ENCODE results near the gene PRR12.

PRR12 gene

GRCh38 chr19:49658139-49658517 is 67.1 kb downstream of the PRR12 start:
- no peak for TF ChIP-seq POLR2AphosphoS5 (IDR thresholded peaks at IDR 0.05; ENCODE audit: low read depth, low read length)
- no peak for TF ChIP-seq TAF1 (IDR thresholded peaks at IDR 0.05; ENCODE audit: low read depth, low read length)
- no peak for TF ChIP-seq POLR2A (IDR thresholded peaks at IDR 0.05; ENCODE audit: low read depth, low read length)
- TF ChIP-seq PAX5 (IDR thresholded peaks at IDR 0.05; ENCODE audit: insufficient read depth, low read length, severe bottlenecking) = no peak
- no peak for TF ChIP-seq POU2F2 (IDR thresholded peaks at IDR 0.05; ENCODE audit: low read depth, low read length)
- TF ChIP-seq SPI1 (IDR thresholded peaks at IDR 0.05; ENCODE audit: low read depth, low read length) = no peak
- DNase-seq (ENCODE audit: insufficient read length, low spot score) (no peak), FAIRE-seq (no peak)

GRCh38 chr19:49658566-49659442 is 67.8 kb downstream of the PRR12 start:
- no peak for TF ChIP-seq PAX5 (IDR thresholded peaks at IDR 0.05; ENCODE audit: insufficient read depth, low read length, severe bottlenecking)
- TF ChIP-seq SPI1 (IDR thresholded peaks at IDR 0.05; ENCODE audit: low read depth, low read length) = no peak
- TF ChIP-seq TAF1 (IDR thresholded peaks at IDR 0.05; ENCODE audit: low read depth, low read length) = no peak
- TF ChIP-seq POU2F2 (IDR thresholded peaks at IDR 0.05; ENCODE audit: low read depth, low read length) = no peak
- TF ChIP-seq POLR2A (IDR thresholded peaks at IDR 0.05; ENCODE audit: low read depth, low read length) = no peak
- no peak for TF ChIP-seq POLR2AphosphoS5 (IDR thresholded peaks at IDR 0.05; ENCODE audit: low read depth, low read length)
- FAIRE-seq (no peak), DNase-seq (ENCODE audit: insufficient read length, low spot score) (no peak)

GRCh38 chr19:49660338-49660961 is 69.5 kb downstream of the PRR12 start:
- TF ChIP-seq TAF1 (IDR thresholded peaks at IDR 0.05; ENCODE audit: low read depth, low read length) (no peak), POLR2A (IDR thresholded peaks at IDR 0.05; ENCODE audit: low read depth, low read length) (no peak)
- FAIRE-seq = no peak
- DNase-seq (ENCODE audit: insufficient read length, low spot score) = no peak

- TF ChIP-seq POLR2A (IDR thresholded peaks at IDR 0.05; ENCODE audit: low read depth, low read length) (no peak), PAX5 (IDR thresholded peaks at IDR 0.05; ENCODE audit: insufficient read depth, low read length, severe bottlenecking) (no peak), POU2F2 (IDR thresholded peaks at IDR 0.05; ENCODE audit: low read depth, low read length) (no peak), POLR2AphosphoS5 (IDR thresholded peaks at IDR 0.05; ENCODE audit: low read depth, low read length) (no peak), TAF1 (IDR thresholded peaks at IDR 0.05; ENCODE audit: low read depth, low read length) (no peak), SPI1 (IDR thresholded peaks at IDR 0.05; ENCODE audit: low read depth, low read length) (no peak)
- no peak for DNase-seq (ENCODE audit: insufficient read length, low spot score)
- FAIRE-seq = no peak
These were observed 71.0 kb downstream of the PRR12 start for GRCh38 chr19:49662011-49662410.

- no peak for TF ChIP-seq POLR2A (IDR thresholded peaks at IDR 0.05; ENCODE audit: low read depth, low read length)
- no peak for TF ChIP-seq PAX5 (IDR thresholded peaks at IDR 0.05; ENCODE audit: insufficient read depth, low read length, severe bottlenecking)
- TF ChIP-seq SPI1 (IDR thresholded peaks at IDR 0.05; ENCODE audit: low read depth, low read length) = no peak
- no peak for TF ChIP-seq TAF1 (IDR thresholded peaks at IDR 0.05; ENCODE audit: low read depth, low read length)
- no peak for TF ChIP-seq POU2F2 (IDR thresholded peaks at IDR 0.05; ENCODE audit: low read depth, low read length)
- TF ChIP-seq POLR2AphosphoS5 (IDR thresholded peaks at IDR 0.05; ENCODE audit: low read depth, low read length) = no peak
- no peak for FAIRE-seq
- DNase-seq (ENCODE audit: insufficient read length, low spot score) = no peak
These were observed 72.2 kb downstream of the PRR12 start for GRCh38 chr19:49663224-49663623.

GRCh38 chr19:49664171-49665035 is 73.4 kb downstream of the PRR12 start:
- peak; percentile 83 for DNase-seq (ENCODE audit: insufficient read length, low spot score)
- FAIRE-seq = peak; percentile 91
- TF ChIP-seq POU2F2 (IDR thresholded peaks at IDR 0.05; ENCODE audit: low read depth, low read length) (no peak), POLR2AphosphoS5 (IDR thresholded peaks at IDR 0.05; ENCODE audit: low read depth, low read length) (peak; percentile 61; the same call in 1 of the 2 replicates), POLR2A (IDR thresholded peaks at IDR 0.05; ENCODE audit: low read depth, low read length) (peak; percentile 18; the same call in 1 of the 2 replicates), SPI1 (IDR thresholded peaks at IDR 0.05; ENCODE audit: low read depth, low read length) (no peak), TAF1 (IDR thresholded peaks at IDR 0.05; ENCODE audit: low read depth, low read length) (no peak), PAX5 (IDR thresholded peaks at IDR 0.05; ENCODE audit: insufficient read depth, low read length, severe bottlenecking) (no peak)

- FAIRE-seq = no peak
- no peak for DNase-seq (ENCODE audit: insufficient read length, low spot score)
- TF ChIP-seq SPI1 (IDR thresholded peaks at IDR 0.05; ENCODE audit: low read depth, low read length) (no peak), TAF1 (IDR thresholded peaks at IDR 0.05; ENCODE audit: low read depth, low read length) (no peak; the same call in 1 of the 2 replicates), POLR2AphosphoS5 (IDR thresholded peaks at IDR 0.05; ENCODE audit: low read depth, low read length) (no peak), POLR2A (IDR thresholded peaks at IDR 0.05; ENCODE audit: low read depth, low read length) (no peak), POU2F2 (IDR thresholded peaks at IDR 0.05; ENCODE audit: low read depth, low read length) (no peak), PAX5 (IDR thresholded peaks at IDR 0.05; ENCODE audit: insufficient read depth, low read length, severe bottlenecking) (no peak)
These were observed 74.0 kb downstream of the PRR12 start for GRCh38 chr19:49665036-49665350.

- DNase-seq (ENCODE audit: insufficient read length, low spot score) = peak; percentile 96
- FAIRE-seq = peak; percentile 98
- peak; percentile 64 for TF ChIP-seq TAF1 (IDR thresholded peaks at IDR 0.05; ENCODE audit: low read depth, low read length)
- TF ChIP-seq SPI1 (IDR thresholded peaks at IDR 0.05; ENCODE audit: low read depth, low read length) = no peak
- TF ChIP-seq POU2F2 (IDR thresholded peaks at IDR 0.05; ENCODE audit: low read depth, low read length) = peak; percentile 99
- TF ChIP-seq POLR2A (IDR thresholded peaks at IDR 0.05; ENCODE audit: low read depth, low read length) = peak; percentile 63; the same call in 1 of the 2 replicates
- no peak for TF ChIP-seq PAX5 (IDR thresholded peaks at IDR 0.05; ENCODE audit: insufficient read depth, low read length, severe bottlenecking)
- TF ChIP-seq POLR2AphosphoS5 (IDR thresholded peaks at IDR 0.05; ENCODE audit: low read depth, low read length) = no peak; the same call in 1 of the 2 replicates
These were observed 74.6 kb downstream of the PRR12 start, which contains the start of the genes BCL2L12 and IRF3 for GRCh38 chr19:49665351-49666119. BCL2L12 (plus strand) TSS chr19:49665933; CDS start chr19:49666693, 760 bp downstream. IRF3 (minus strand) TSS chr19:49665857; CDS start chr19:49664838, 1,019 bp downstream.

Data from GM12891 (cell line).